ENCODE measurements around the gene NPAS3. TPM values are rescaled to one million over a fixed set of nuclear protein-coding genes. Genes with fewer than 3 reads are reported as not detected.

NPAS3 gene
- total and polyA plus RNA-seq, 7 donors: 0.04 to 1.5 (median 0.39) TPM

DNA sequence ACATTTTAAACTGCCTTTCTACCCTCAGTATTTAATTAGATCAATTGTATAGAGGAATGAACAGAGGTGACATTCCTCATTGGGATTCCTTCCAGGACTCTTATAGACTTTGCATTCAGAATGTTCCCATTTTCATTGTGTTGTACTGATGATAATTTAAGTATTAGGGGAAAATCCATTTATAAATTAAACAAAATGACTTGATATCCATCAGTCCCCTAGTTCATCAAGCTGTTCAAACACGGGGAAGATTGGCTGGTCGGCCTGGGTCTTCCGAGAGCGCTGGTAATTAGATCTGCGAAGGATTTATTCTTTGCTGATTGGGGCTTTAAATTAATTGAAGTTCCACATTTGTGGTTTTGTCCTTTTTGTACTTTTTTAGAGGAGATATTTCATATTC is 738.2 kb downstream of the NPAS3 start:
- 91 to 98% (median 96%) methylated on average over 5 of the region's 5 CpGs for WGBS, 3 donors
- Histone ChIP-seq H3K4me1 (no peaks in the 10 kb centered on the region), H3K27me3 (ENCODE audit: insufficient read depth in 3 of 3, low read length in 2 of 3) (no peaks in the 10 kb centered on the region), H3K9me3 (no peaks in the 10 kb centered on the region), H3K36me3 (ENCODE audit: insufficient read depth in 1 of 2, low read depth in 1 of 2) (no peaks in the 10 kb centered on the region), H3K4me3 (no peak overlapping the region), H3K27ac (no peak overlapping the region)
- ATAC-seq: no peak
- intact Hi-C loops (cut with DNase I): loop anchor here (5.0 to 10.0 kb wide), 2 partner anchors 115 to 118 kb away; no protein-coding TSS in a partner anchor
- no peak for TF ChIP-seq CTCF (IDR thresholded peaks at IDR 0.05)
- DNase-seq: no peak

GRCh38 chr14:33678005-33678404 is 739.3 kb downstream of the NPAS3 start:
- Histone ChIP-seq H3K9me3 (no peaks in the 10 kb centered on the region), H3K4me3 (no peak overlapping the region), H3K27me3 (ENCODE audit: insufficient read depth in 3 of 3, low read length in 2 of 3) (no peaks in the 10 kb centered on the region), H3K36me3 (ENCODE audit: insufficient read depth in 1 of 2, low read depth in 1 of 2) (no peaks in the 10 kb centered on the region), H3K27ac (no peak overlapping the region), H3K4me1 (peaks cover 3% of the 10 kb centered on the region)
- TF ChIP-seq CTCF (IDR thresholded peaks at IDR 0.05): no peak
- ATAC-seq: no peak
- intact Hi-C loops (cut with DNase I): loop anchor here (5.0 to 10.0 kb wide), 2 partner anchors 114 to 117 kb away; no protein-coding TSS in a partner anchor
- no peak for DNase-seq
- WGBS, 3 donors: 96% methylated on average over 5 of the region's 5 CpGs

DNA sequence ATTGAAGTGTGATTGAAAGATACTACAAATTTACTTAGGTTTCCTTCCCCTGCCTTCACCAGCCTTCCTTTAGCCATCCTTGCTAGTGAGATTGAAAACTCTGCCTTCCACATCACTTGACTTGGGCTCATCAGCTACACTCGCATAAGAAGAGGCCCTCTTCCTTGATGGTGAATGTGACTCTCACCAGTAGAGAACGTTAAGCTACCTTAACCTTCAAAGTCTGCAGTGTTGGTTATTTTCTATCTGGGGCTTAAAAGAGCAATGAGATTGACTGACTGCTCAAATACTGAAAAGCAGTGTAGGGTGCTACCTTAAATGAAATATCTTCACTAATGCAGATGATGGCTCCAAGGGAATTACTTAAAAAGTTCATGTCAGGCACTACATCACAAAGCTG is 740.3 kb downstream of the NPAS3 start:
- DNase-seq (no peak), ATAC-seq (no peak)
- 87 to 89% (median 87%) methylated on average over 2 of the region's 2 CpGs for WGBS, 3 donors
- Histone ChIP-seq H3K36me3 (ENCODE audit: insufficient read depth in 1 of 2, low read depth in 1 of 2) (no peaks in the 10 kb centered on the region), H3K9me3 (no peaks in the 10 kb centered on the region), H3K4me3 (no peak overlapping the region), H3K27me3 (ENCODE audit: insufficient read depth in 3 of 3, low read length in 2 of 3) (no peaks in the 10 kb centered on the region), H3K27ac (no peak overlapping the region), H3K4me1 (peaks cover 3% of the 10 kb centered on the region)
- intact Hi-C loops (cut with DNase I): loop anchor here (5.0 to 10.0 kb wide), 2 partner anchors 113 to 116 kb away; no protein-coding TSS in a partner anchor
- TF ChIP-seq CTCF (IDR thresholded peaks at IDR 0.05): no peak

- DNase-seq (no peak), ATAC-seq (no peak)
- Histone ChIP-seq H3K36me3 (ENCODE audit: insufficient read depth in 1 of 2, low read depth in 1 of 2) (no peaks in the 10 kb centered on the region), H3K27me3 (ENCODE audit: insufficient read depth in 3 of 3, low read length in 2 of 3) (no peaks in the 10 kb centered on the region), H3K4me1 (peaks cover 3% of the 10 kb centered on the region), H3K9me3 (no peaks in the 10 kb centered on the region), H3K27ac (no peak overlapping the region), H3K4me3 (no peak overlapping the region)
- intact Hi-C loops (cut with DNase I): loop anchor here (5.0 to 10.0 kb wide), 2 partner anchors 113 to 115 kb away; no protein-coding TSS in a partner anchor
- WGBS, 3 donors: 80 to 83% (median 82%) methylated on average over 3 of the region's 3 CpGs
- no peak for TF ChIP-seq CTCF (IDR thresholded peaks at IDR 0.05)
These were observed 741.0 kb downstream of the NPAS3 start for GRCh38 chr14:33679461-33680225.

Data from psoas muscle (tissue), 8 donors.